ENCODE results near the gene STAP2. TPM values are rescaled to one million over a fixed set of nuclear protein-coding genes. Genes with fewer than 3 reads are reported as not detected.

STAP2 gene
- total and polyA plus RNA-seq, 4 donors: 24.4 to 32.6 (median 27.3) TPM

DNA sequence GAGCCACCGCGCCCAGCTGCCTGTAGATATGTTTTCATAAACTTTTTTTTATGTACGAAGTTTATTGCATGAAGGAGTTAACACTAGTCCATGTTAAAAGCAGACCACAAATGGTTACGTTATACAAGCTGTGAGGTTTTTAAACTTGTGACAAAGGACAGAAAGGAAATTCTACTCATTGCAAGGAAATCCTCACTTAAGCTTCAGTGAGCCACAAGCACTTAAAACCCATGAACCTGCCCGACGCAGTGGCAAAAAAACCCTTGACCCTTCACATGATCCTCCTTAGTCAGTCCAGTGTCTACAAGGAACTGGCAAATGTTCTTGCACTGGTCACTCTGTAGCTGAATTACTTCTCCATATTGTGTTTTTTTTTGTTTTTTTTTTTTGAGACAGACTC lies 8.9 kb upstream of the STAP2 start:
- Histone ChIP-seq H3K27me3 (ENCODE audit: control insufficient read depth in 3 of 3, insufficient read depth in 3 of 3, low read length in 2 of 3) (no peaks in the 10 kb centered on the region), H3K9ac (ENCODE audit: insufficient read depth in 1 of 2, low read length in 2 of 2) (no peak overlapping the region), H3K4me3 (no peak overlapping the region), H3K27ac (ENCODE audit: low read depth in 1 of 2, low read length in 1 of 2) (no peak overlapping the region), H3K36me3 (ENCODE audit: control insufficient read depth in 4 of 4, insufficient read depth in 4 of 4, low read length in 4 of 4) (peaks cover 0 to 8% (median 8%) of the 10 kb centered on the region in 4 donors), H3K9me3 (ENCODE audit: control insufficient read depth in 4 of 4, insufficient read depth in 3 of 4, low read length in 3 of 4) (no peaks in the 10 kb centered on the region), H3K4me1 (ENCODE audit: control insufficient read depth in 5 of 5, insufficient read depth in 5 of 5, low read length in 5 of 5) (peaks cover 0 to 6% (median 4%) of the 10 kb centered on the region in 5 donors)
- DNase-seq: no peak
- WGBS, 2 donors: 52 to 69% methylated on average over 6 of the region's 6 CpGs
- no peak for ATAC-seq (ENCODE audit: insufficient read depth, low FRiP score)
- TF ChIP-seq CTCF (IDR thresholded peaks at IDR 0.05; ENCODE audit: control extremely low read depth, extremely low read depth): no peak

- no peak for TF ChIP-seq CTCF (IDR thresholded peaks at IDR 0.05; ENCODE audit: control extremely low read depth, extremely low read depth)
Measured at GRCh38 chr19:4346020-4346383, 7.4 kb upstream of the STAP2 start.

DNA sequence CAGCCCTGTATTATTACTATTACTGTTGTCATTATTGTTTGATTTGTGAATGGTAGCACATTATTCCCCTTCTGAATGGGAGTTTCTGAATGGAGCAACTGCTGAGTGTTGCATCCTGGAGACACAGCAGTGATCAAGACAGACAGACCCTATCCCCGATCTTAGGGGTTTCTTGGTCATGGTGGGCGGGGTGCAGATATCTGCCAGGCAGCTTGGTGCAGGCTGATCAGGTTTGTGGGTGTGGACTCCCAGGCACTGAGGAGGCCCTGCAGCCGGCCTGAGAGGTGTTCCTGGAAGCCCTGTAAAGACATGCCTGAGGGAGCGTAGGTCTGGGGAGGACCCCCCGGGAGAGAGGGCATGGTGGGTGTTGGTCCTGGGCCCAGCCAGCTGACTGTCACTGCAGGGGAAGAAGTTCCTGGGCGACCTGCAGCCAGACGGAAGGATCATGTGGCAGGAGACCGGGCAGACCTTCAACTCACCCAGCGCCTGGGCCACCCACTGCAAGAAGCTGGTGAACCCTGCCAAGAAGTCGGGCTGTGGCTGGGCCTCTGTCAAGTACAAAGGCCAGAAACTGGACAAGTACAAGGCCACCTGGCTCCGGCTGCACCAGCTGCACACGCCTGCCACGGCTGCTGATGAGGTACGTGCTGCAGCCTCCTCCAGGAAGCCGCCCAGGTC lies 6.9 kb upstream of the STAP2 start:
- WGBS, 2 donors: 92 to 93% methylated on average over 15 of the region's 15 CpGs
- ATAC-seq (ENCODE audit: insufficient read depth, low FRiP score): no peak
- no peaks in the 10 kb centered on the region for H3K9me3 ChIP-seq (ENCODE audit: control insufficient read depth in 4 of 4, insufficient read depth in 3 of 4, low read length in 3 of 4)
- peaks cover 0 to 12% (median 5%) of the 10 kb centered on the region in 5 donors for H3K4me1 ChIP-seq (ENCODE audit: control insufficient read depth in 5 of 5, insufficient read depth in 5 of 5, low read length in 5 of 5)
- no peak overlapping the region for H3K9ac ChIP-seq (ENCODE audit: insufficient read depth in 1 of 2, low read length in 2 of 2)
- H3K4me3 ChIP-seq: no peak overlapping the region
- no peak for DNase-seq
- no peak for TF ChIP-seq CTCF (IDR thresholded peaks at IDR 0.05; ENCODE audit: control extremely low read depth, extremely low read depth)
- no peak overlapping the region for H3K27ac ChIP-seq (ENCODE audit: low read depth in 1 of 2, low read length in 1 of 2)
- peaks cover 0 to 8% (median 8%) of the 10 kb centered on the region in 4 donors for H3K36me3 ChIP-seq (ENCODE audit: control insufficient read depth in 4 of 4, insufficient read depth in 4 of 4, low read length in 4 of 4)
- H3K27me3 ChIP-seq (ENCODE audit: control insufficient read depth in 3 of 3, insufficient read depth in 3 of 3, low read length in 2 of 3): no peaks in the 10 kb centered on the region

More at GRCh38 chr19:4346020-4346383, 7.4 kb upstream of the STAP2 start:
- peaks cover 0 to 8% (median 8%) of the 10 kb centered on the region in 4 donors for H3K36me3 ChIP-seq (ENCODE audit: control insufficient read depth in 4 of 4, insufficient read depth in 4 of 4, low read length in 4 of 4)
- DNase-seq (no peak), ATAC-seq (ENCODE audit: insufficient read depth, low FRiP score) (no peak)
- 97 to 99% methylated on average over 6 of the region's 6 CpGs for WGBS, 2 donors
- H3K4me3 ChIP-seq: no peak overlapping the region
- no peaks in the 10 kb centered on the region for H3K9me3 ChIP-seq (ENCODE audit: control insufficient read depth in 4 of 4, insufficient read depth in 3 of 4, low read length in 3 of 4)
- H3K27ac ChIP-seq (ENCODE audit: low read depth in 1 of 2, low read length in 1 of 2): no peak overlapping the region
- no peak overlapping the region for H3K9ac ChIP-seq (ENCODE audit: insufficient read depth in 1 of 2, low read length in 2 of 2)
- H3K27me3 ChIP-seq (ENCODE audit: control insufficient read depth in 3 of 3, insufficient read depth in 3 of 3, low read length in 2 of 3): no peaks in the 10 kb centered on the region
- peaks cover 0 to 12% (median 5%) of the 10 kb centered on the region in 5 donors for H3K4me1 ChIP-seq (ENCODE audit: control insufficient read depth in 5 of 5, insufficient read depth in 5 of 5, low read length in 5 of 5)

All from lung (tissue), 12 donors.